HepG2 (cell line): ENCODE measurements around the gene ZNF629. TPM values are rescaled to one million over a fixed set of nuclear protein-coding genes. Genes with fewer than 3 reads are reported as not detected.

ENCODE experiments used
- ASH2L ChIP-seq: fragments of 300-600, 200-600 bp; sonication (generic); IDR thresholded peaks from 2 replicates; pipeline ENCODE4 v1.7.0; 2017; ENCODE audit warnings: low read depth, mild to moderate bottlenecking, moderate library complexity, mixed read lengths, low read length; ENCODE audit not compliant: insufficient read length
- BRD4 ChIP-seq: sonication (generic); formaldehyde crosslinking; IDR thresholded peaks from 2 replicates; pipeline ENCODE4 v1.4.0; 2020; ENCODE audit warnings: missing genetic modification reagents
- CREM ChIP-seq, 2 experiments: sonication (generic) in 1 of 2; formaldehyde crosslinking in 1 of 2; IDR thresholded peaks; 2 replicates each; pipeline versions ENCODE4 v1.4.0 to v1.6.1; 2016 to 2020; ENCODE audit warnings: antibody characterized with exemption in 1 of 2, mild to moderate bottlenecking in 1 of 2, missing genetic modification reagents in 1 of 2
- DNMT3B ChIP-seq: conservative IDR thresholded peaks from 2 replicates; pipeline ENCODE4 v1.6.1; 2016; ENCODE audit warnings: missing biosample characterization, control low read depth
- FIP1L1 ChIP-seq: fragments of 200-400 bp; formaldehyde crosslinking; IDR thresholded peaks from 2 replicates; pipeline ENCODE4 v1.6.1; 2018; ENCODE audit warnings: low read depth, mild to moderate bottlenecking, low read length, moderate library complexity, borderline replicate concordance; ENCODE audit not compliant: insufficient read depth
- HINFP ChIP-seq: sonication (generic); formaldehyde crosslinking; IDR thresholded peaks from 2 replicates; pipeline ENCODE4 v1.4.0; 2020; ENCODE audit warnings: low read depth, mild to moderate bottlenecking, missing genetic modification reagents
- KAT7 ChIP-seq: IDR thresholded peaks from 2 replicates; pipeline ENCODE4 v1.6.1; 2018; ENCODE audit warnings: borderline replicate concordance, missing compliant biosample characterization
- KLF12 ChIP-seq: sonication (generic); formaldehyde crosslinking; IDR thresholded peaks from 2 replicates; pipeline ENCODE4 v1.4.0; 2020; ENCODE audit warnings: missing genetic modification reagents, borderline replicate concordance
- MIXL1 ChIP-seq: IDR thresholded peaks from 2 replicates; pipeline ENCODE4 v1.6.1; 2016
- NFATC3 ChIP-seq: sonication (generic); formaldehyde crosslinking; IDR thresholded peaks from 2 replicates; pipeline ENCODE4 v1.5.1; 2020; ENCODE audit warnings: mild to moderate bottlenecking, missing genetic modification reagents
- PHF20 ChIP-seq: sonication (generic); formaldehyde crosslinking; IDR thresholded peaks from 2 replicates; pipeline ENCODE4 v1.5.0; 2020; ENCODE audit warnings: mild to moderate bottlenecking, missing genetic modification reagents
- RAD51 ChIP-seq: fragments of 450-650 bp; IDR thresholded peaks from 2 replicates; pipeline ENCODE4 v1.6.1; 2016; ENCODE audit warnings: borderline replicate concordance
- SIX1 ChIP-seq: sonication (generic); formaldehyde crosslinking; IDR thresholded peaks from 2 replicates; pipeline ENCODE4 v1.4.0; 2020; ENCODE audit warnings: missing genetic modification reagents, borderline replicate concordance
- TBP ChIP-seq: sonication (generic); formaldehyde crosslinking; IDR thresholded peaks from 2 replicates; pipeline ENCODE4 v1.5.0; 2020; ENCODE audit warnings: missing genetic modification reagents
- ZBTB20 ChIP-seq: sonication (generic); formaldehyde crosslinking; IDR thresholded peaks from 2 replicates; pipeline ENCODE4 v1.8.1; 2023; ENCODE audit warnings: missing genetic modification reagents, low read depth, mild to moderate bottlenecking, borderline replicate concordance
- ZFP90 ChIP-seq: sonication (generic); formaldehyde crosslinking; IDR thresholded peaks from 2 replicates; pipeline ENCODE4 v1.8.0; 2022; ENCODE audit warnings: missing genetic modification reagents, mild to moderate bottlenecking, inconsistent platforms, borderline replicate concordance
- ZNF180 ChIP-seq: sonication (generic); formaldehyde crosslinking; IDR thresholded peaks from 2 replicates; pipeline ENCODE4 v1.4.0; 2020; ENCODE audit warnings: low read depth, missing genetic modification reagents, borderline replicate concordance
- ZNF350 ChIP-seq: sonication (generic); formaldehyde crosslinking; IDR thresholded peaks from 2 replicates; pipeline ENCODE4 v1.4.0; 2020; ENCODE audit warnings: mild to moderate bottlenecking, low read depth, missing genetic modification reagents, borderline replicate concordance
- ZNF432 ChIP-seq: sonication (generic); formaldehyde crosslinking; IDR thresholded peaks from 2 replicates; pipeline ENCODE4 v1.5.0; 2020; ENCODE audit warnings: missing genetic modification reagents, mild to moderate bottlenecking, borderline replicate concordance
- ZNF569 ChIP-seq: sonication (generic); formaldehyde crosslinking; IDR thresholded peaks from 2 replicates; pipeline ENCODE4 v1.5.0; 2020; ENCODE audit warnings: mild to moderate bottlenecking, missing genetic modification reagents, moderate library complexity, borderline replicate concordance
- ZNF800 ChIP-seq: sonication (generic); formaldehyde crosslinking; IDR thresholded peaks from 2 replicates; pipeline ENCODE4 v1.4.0; 2020; ENCODE audit warnings: missing genetic modification reagents
- polyA plus RNA-seq, 8 experiments: library from polyadenylated mRNA; depleted of rRNA in 3 of 8; stranded (reverse) in 7 of 8; unstranded in 1 of 8; fragments of >200 nt; fragmentation: Illumina TruSeq in 4 of 8; extraction: Trizol in 4 of 8; gene quantifications; 2 replicates each; pipeline versions ENCODE4 v1.2.1 to v1.2.3, GENCODE V29; 2011 to 2016; ENCODE audit warnings: low read depth in 4 of 8, missing spikeins in 1 of 8, mixed read lengths in 1 of 8; ENCODE audit not compliant: insufficient read depth in 1 of 8
- total RNA-seq, 5 experiments: library from RNA; depleted of rRNA; stranded (reverse); fragments of >200 nt; fragmentation: Illumina TruSeq; extraction: Trizol; gene quantifications; 2 replicates each; pipeline ENCODE4 v1.2.3, GENCODE V29; 2016; ENCODE audit warnings: low read depth in 1 of 5
- TF ChIP-seq, protein P1 (sequence below): sonication (generic); formaldehyde crosslinking; conservative IDR thresholded peaks from 2 replicates; pipeline ENCODE4 v1.8.1; 2023; ENCODE audit warnings: missing genetic modification reagents
- TF ChIP-seq, protein P2 (sequence below): sonication (generic); IDR thresholded peaks from 2 replicates; pipeline ENCODE4 v1.6.1; 2016; ENCODE audit warnings: low read depth, borderline replicate concordance

The ZNF629 gene
- total and polyA plus RNA-seq, 2 of the 13 experiments (the other 11 are each of a cell fraction or from before 2014, with no cell fraction given), result 6.1 to 16.5 TPM

GRCh38 chr16:30747799-30748633 lies 39.0 kb downstream of the ZNF629 start, which contains the start of gene PHKG2 (continued):
- TF ChIP-seq, protein P1, sequence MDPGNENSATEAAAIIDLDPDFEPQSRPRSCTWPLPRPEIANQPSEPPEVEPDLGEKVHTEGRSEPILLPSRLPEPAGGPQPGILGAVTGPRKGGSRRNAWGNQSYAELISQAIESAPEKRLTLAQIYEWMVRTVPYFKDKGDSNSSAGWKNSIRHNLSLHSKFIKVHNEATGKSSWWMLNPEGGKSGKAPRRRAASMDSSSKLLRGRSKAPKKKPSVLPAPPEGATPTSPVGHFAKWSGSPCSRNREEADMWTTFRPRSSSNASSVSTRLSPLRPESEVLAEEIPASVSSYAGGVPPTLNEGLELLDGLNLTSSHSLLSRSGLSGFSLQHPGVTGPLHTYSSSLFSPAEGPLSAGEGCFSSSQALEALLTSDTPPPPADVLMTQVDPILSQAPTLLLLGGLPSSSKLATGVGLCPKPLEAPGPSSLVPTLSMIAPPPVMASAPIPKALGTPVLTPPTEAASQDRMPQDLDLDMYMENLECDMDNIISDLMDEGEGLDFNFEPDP (CRISPR knock-in tag), result no peak
- TF ChIP-seq CREM (IDR thresholded peaks at IDR 0.05) (peak; percentile 60; the same call in 1 of the 2 replicates), CREM (CRISPR knock-in tag; IDR thresholded peaks at IDR 0.05) (no peak), SIX1 (CRISPR knock-in tag) (peak; percentile 88), BRD4 (CRISPR knock-in tag) (peak; percentile 81; the same call in 1 of the 2 replicates), MIXL1 (no peak), ZNF569 (CRISPR knock-in tag) (no peak), RAD51 (peak; percentile 93), ZNF180 (CRISPR knock-in tag) (no peak), ZFP90 (CRISPR knock-in tag) (0 out of 2 replicates have a peak, but pooled peaks have one; percentile 62), ZNF432 (CRISPR knock-in tag) (no peak), ZNF350 (CRISPR knock-in tag) (peak; percentile 77; the same call in 1 of the 2 replicates), KAT7 (CRISPR knock-in tag) (peak; percentile 32; the same call in 1 of the 2 replicates), ZBTB20 (CRISPR knock-in tag) (0 out of 2 replicates have a peak, but pooled peaks have one; percentile 43), ASH2L (peak; percentile 65), KLF12 (CRISPR knock-in tag) (peak; percentile 40; the same call in 1 of the 2 replicates), HINFP (CRISPR knock-in tag) (no peak), DNMT3B (CRISPR knock-in tag) (no peak; the same call in 1 of the 2 replicates), NFATC3 (no peak), TBP (CRISPR knock-in tag) (no peak), ZNF800 (CRISPR knock-in tag) (no peak), FIP1L1 (no peak), PHF20 (CRISPR knock-in tag) (peak; percentile 91)
- TF ChIP-seq, protein P2, sequence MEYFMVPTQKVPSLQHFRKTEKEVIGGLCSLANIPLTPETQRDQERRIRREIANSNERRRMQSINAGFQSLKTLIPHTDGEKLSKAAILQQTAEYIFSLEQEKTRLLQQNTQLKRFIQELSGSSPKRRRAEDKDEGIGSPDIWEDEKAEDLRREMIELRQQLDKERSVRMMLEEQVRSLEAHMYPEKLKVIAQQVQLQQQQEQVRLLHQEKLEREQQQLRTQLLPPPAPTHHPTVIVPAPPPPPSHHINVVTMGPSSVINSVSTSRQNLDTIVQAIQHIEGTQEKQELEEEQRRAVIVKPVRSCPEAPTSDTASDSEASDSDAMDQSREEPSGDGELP, result peak; percentile 33; the same call in 1 of the 2 replicates
